CD4-positive, alpha-beta T cell treated with Interleukin-2 at 100 ng/mL for 4 hours (primary cell): Measurements from ENCODE around the gene F3.

Source experiments
- DNase-seq: peaks from one replicate; pipeline ENCODE4 v3.0.0-alpha.2; 2020; ENCODE audit warnings: low spot score

Gene F3

DNA sequence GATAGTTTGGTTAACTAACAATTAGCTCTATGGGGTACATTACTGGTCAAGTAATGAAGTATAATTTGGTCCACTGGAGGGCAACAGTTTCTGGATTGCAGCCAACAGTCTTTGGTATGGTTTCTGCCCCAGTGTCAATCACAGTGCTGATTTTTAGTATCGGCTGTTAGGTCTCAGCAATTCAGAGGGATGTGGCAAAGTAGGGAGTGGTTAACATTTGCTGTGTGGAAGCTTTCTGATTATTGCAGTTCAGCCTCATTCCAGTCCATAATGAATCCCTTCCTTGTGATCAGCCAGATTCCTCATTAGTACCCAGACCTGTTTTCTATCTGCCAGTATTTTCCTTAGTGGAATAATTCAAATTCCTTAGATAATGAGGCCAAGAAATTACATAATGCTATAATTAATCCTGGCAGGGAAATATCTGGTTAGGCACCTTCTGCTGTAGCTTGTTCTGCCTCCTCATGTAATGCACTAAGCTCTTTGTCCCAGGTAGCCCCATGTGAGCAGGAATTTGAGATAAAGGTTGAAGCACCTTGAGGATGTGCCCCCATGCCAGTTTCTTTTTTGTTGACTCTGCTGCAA, 14.0 kb downstream of the F3 start:
- no peak for DNase-seq

DNA sequence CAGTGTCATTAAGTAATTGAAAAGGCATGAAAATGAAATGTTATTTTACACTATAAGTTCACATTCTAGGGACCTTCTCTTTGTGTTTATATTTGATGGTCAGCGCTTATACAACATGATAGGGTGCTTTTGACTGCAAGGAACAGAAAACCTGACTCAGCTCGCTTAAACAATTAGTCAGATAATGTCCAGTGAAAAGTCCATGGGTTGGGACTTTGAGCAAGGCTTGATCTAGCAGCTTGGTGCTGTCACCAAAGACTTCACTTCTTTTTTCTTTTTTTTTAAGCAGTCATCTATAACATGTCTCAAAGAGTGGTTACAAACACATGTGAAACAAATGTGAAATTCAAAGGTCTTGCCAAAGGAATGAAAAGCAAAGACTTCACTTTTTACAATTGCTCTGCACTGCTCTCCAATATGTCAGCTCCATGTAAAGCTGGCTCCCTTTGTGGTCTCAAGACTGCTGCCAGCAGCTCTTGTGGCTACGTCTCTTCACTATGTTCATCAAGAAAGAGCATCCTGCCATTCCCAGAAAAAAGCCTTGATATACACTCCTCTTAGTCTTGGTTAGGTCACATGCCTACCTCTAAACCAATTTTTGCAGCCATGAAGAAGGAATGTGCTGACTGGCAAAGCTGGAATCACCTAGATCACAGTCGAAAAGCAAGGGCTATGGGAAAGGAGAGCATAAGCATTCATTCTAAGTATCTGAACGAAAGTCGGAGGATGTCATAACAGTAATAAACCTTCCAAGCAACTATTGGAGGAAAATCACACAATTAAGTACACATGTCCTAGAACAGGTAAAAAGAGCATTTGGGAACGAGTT, 15.2 kb downstream of the F3 start:
- DNase-seq = no peak

DNA sequence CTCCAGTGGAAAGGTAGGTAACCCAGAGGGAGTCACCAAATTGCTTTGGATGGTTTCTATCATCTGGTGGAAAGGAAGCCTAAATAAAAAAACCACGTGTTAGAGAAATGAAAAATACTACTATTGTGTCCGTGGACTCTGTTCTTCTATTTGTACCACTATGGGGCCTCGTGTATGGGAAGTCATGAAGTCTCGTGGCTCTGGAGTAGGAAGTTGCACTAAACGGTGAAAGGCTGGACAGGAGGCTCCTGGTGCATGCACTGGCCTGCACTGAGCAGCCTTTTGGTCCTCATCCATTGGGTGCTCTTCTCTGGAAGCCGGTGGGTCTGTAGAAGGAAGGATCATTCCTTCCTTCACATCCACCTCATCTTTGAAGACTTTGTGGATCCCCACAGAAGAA, 17.0 kb downstream of the F3 start:
- no peak for DNase-seq

- DNase-seq = no peak
These were observed 19.3 kb downstream of the F3 start for GRCh38 chr1:94522304-94522703.

- no peak for DNase-seq
These were observed 22.2 kb downstream of the F3 start for GRCh38 chr1:94519351-94519750.

DNA sequence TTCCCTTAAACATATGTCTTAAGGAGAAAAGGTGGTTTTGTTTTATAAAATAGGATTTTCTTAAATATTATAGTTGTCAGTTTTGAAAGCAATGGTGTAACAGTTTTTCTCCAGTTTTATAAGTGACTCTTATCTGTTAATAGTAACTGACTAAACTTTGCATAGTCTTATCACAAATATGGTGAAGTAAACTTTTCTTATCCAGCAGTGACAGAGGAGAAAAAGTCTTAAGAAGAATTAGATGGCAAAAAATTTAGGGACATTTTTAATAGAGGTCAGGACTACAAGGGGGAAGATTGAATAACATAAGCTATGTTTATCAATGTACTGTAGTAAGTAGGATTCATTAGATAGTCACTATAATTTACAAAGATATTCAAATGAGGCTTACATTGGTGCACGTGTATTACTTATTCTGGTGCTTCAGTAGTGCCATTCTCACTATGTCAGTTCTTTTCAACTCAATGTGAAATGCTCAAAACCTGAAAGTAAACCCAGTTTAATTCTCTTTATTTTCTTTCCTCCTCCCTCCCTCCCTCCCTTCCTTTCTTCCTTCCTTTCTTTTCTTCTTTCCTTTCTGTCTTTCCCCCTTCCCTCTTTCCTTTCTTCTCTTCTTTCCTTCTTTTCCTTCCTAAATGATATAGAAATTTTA, 26.1 kb downstream of the F3 start:
- DNase-seq = no peak

DNA sequence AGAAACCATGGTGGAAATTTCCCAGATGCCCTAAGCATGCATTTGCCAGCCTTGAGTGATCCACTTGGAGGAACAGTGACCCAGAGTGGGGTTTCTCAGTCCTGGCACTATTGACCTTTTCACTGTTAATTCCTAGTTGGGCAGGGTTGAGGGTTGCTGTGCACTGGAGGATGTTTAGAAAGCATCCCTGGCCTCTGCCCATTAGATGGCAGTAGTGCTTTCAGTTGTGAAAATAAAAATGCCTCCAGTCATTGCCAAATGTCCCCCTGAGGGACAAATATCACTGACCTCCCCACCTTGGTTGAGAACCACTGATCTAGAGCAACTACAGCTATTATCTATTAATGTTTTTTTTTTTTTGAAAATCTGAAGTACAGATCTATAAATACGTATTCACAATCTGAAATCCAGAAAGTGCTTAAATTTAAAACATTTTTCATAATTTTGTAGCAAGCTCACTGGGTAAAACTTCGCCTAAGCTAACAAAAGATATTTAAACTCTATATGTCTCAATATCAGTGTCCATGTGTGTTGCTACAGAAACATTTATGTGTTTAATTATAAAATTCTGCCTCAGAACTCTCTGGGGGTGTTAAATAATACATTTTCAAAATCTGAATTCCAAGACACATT, 27.3 kb downstream of the F3 start:
- DNase-seq = peak; percentile 7

DNA sequence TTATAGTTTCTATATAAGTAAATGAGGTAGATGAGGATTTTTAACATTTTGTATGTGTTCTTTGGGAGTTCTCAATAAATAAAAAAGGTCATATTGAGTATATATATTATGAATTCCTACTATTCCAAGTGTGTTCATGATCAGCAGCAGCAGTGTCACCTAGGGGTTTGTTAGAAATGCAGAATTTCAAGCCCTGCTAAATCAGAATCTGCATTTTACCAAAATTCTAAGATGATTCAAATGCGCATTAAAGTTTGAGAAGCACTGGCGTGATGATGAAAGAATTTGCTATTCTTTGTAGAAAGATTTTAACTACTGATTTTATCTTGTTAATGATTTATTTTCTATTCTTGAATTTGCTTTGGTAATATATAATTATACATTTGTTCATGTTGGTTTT, 28.7 kb downstream of the F3 start:
- DNase-seq = no peak

GRCh38 chr1:94504601-94505000, 37.0 kb downstream of the F3 start:
- DNase-seq = no peak

DNA sequence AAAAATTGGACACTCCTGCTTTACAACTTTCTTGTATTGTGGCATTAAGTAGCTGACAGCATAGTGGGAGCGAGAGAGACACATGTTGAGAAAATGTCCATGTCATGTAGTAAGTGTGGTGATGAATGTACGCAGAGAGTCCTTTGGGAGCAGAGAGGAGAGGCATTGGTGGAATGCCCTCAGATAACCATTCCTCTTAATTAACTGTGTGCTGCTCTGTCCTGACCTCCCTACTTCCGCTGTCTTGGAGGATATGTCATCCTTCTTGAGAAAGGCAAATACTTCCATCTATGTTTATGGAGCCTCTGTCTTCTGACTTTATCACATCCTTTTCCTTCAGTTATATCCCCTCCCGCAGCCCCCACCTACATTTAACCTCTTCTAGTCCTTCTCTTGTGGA, 38.4 kb downstream of the F3 start:
- no peak for DNase-seq

GRCh38 chr1:94501935-94502334, 39.6 kb downstream of the F3 start:
- no peak for DNase-seq

DNA sequence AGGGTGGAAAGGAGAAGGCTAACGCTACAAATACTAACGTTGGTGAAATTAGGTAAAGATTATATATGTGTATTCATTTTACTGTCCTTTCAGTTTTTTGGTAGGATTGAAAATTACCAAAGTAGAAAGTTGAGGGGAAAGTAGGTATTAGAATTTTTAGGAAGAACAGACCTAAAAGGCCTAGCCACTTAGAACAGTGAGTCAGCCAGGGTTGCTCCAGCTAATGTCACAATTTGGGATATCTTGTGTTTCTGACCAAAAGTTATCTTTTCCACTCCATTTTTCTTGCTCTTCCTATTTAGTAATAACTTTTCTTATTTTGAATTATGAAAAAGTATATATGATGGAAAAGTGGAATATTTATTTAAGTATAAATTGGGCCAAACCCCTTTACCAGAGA, 40.1 kb downstream of the F3 start:
- no peak for DNase-seq

DNA sequence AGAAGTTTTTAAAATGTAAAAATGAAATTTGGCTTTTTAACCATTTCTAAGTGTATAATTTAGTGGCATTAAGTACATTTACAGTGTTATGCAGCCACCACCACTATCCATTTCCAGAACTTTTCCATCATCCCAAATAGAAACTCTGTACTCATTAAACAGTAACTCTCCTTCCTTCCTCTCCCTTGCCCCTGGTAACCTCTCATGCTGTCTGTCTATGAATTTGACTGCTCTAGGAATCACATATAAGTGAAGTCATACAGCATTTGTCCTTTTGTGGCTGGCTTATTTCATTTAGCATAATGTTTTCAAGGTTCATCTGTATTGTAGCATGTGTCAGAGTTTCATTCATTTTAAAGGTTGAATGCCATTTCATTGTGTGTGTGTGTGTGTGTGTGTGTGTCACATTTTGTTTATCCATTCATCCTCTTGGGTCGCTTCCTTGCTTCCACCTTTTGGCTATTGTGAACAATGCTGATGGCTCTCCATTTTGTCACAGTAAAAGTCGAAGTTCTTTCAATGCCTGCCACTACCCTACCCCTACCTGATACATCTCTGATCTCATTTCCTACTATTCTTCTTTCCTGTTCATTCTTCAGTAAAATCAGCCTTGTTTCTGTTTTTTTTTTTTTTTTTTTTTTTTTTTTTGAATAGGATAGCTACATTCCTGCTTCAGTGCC, 45.3 kb downstream of the F3 start:
- DNase-seq = no peak

DNA sequence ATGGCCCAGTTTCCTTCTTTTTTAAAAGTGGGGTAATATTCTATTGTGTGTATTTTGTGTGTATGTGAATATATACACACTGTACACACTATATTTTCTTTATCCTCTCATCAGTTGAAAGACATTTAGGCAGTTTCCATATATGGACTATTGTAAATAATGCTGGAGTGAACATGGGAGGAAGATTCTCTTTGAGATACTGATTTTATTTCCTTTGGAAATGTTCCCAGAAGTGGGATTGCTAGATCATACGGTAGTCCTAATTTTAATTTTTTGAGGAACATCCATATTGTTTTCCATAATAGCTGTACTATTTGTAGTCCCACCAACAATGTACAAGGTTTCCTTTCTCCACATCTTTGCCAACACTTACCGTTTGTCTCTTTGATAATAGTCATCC, 51.0 kb downstream of the F3 start:
- DNase-seq = no peak

- DNase-seq = no peak
These were observed 54.6 kb downstream of the F3 start for GRCh38 chr1:94486990-94487389.

DNA sequence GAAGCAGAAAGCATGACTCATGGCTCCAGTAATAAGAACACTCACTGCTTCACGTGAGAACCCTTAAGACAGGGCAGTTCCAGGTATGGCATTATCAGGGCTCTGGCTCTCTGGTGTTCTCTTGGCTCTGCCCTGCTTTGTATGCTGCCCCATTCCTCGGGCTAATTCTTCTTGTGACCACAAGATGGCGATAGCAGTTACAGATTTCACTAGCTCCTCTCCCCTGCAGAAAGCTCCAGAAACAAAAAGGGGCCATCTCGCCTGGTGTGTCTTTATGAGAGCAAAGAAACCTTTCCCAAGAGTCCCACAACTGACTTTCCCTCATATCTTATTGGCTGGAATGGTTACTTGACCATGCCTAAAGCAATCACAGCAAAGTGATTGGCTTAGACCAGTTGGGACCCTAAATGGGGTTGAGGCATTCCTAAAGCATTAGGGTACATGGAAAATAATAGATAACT, 60.1 kb downstream of the F3 start:
- DNase-seq = peak; percentile 60

- DNase-seq = no peak
These were observed 61.9 kb downstream of the F3 start for GRCh38 chr1:94479682-94480081.
